Sigmoid colon (tissue), 7 donors: Measurements from ENCODE around the gene GPR183. TPM values are rescaled to one million over a fixed set of nuclear protein-coding genes. Genes with fewer than 3 reads are reported as not detected.
A peak's percentile ranks its signal among the peaks of the same experiment; 100 is the strongest.

ENCODE experiments used
- DNase-seq: peaks from one replicate; pipeline ENCODE4 v3.0.0-alpha.2; 2019
- H3K27ac ChIP-seq, 4 donors: fragments of 200-600 bp; sonication (generic); one replicate each; pipeline ENCODE4 v1.5.1; 2016 to 2019; ENCODE audit warnings: mild to moderate bottlenecking in 1 of 4
- H3K27me3 ChIP-seq, 3 donors: fragments of 200-600 bp; sonication (generic); one replicate each; pipeline ENCODE4 v1.5.1; 2019; ENCODE audit warnings: mild to moderate bottlenecking in 1 of 3
- H3K36me3 ChIP-seq, 4 donors: fragments of 200-600 bp; sonication (generic); one replicate each; pipeline ENCODE4 v1.5.1; 2016 to 2019
- H3K4me1 ChIP-seq, 4 donors: fragments of 200-600 bp; sonication (generic); one replicate each; pipeline ENCODE4 v1.5.1; 2017 to 2019
- H3K4me3 ChIP-seq, 4 donors: fragments of 200-600 bp; sonication (generic); one replicate each; pipeline ENCODE4 v1.5.1; 2017 to 2019; ENCODE audit warnings: mild to moderate bottlenecking in 2 of 4, moderate library complexity in 1 of 4
- H3K9me3 ChIP-seq, 4 donors: fragments of 200-600 bp in 3 of 4; sonication (generic) in 3 of 4; one replicate each; pipeline versions ENCODE4 v1.5.1 to v1.6.1; 2013 to 2019
- CTCF ChIP-seq, 4 experiments: fragments of 450-650 bp in 3 of 4; fragments of 200-600 bp in 1 of 4; IDR thresholded peaks; one replicate each; pipeline ENCODE4 v1.5.1; 2016 to 2019; ENCODE audit warnings: antibody characterized with exemption in 4 of 4, mild to moderate bottlenecking in 3 of 4, moderate library complexity in 2 of 4
- EP300 ChIP-seq, 4 donors: sonication (generic); formaldehyde crosslinking; IDR thresholded peaks; one replicate each; pipeline ENCODE4 v1.6.1; 2017; ENCODE audit warnings: antibody characterized with exemption in 4 of 4
- POLR2A ChIP-seq, 2 donors: fragments of 450-650 bp; IDR thresholded peaks; one replicate each; pipeline ENCODE4 v1.6.1; 2016; ENCODE audit warnings: antibody characterized with exemption in 2 of 2, mild to moderate bottlenecking in 2 of 2, moderate library complexity in 2 of 2
- POLR2AphosphoS5 ChIP-seq, 4 donors: sonication (generic); formaldehyde crosslinking; IDR thresholded peaks; one replicate each; pipeline ENCODE4 v1.6.1; 2017; ENCODE audit warnings: antibody characterized with exemption in 4 of 4
- WGBS, 2 donors: extraction: QIAGEN DNeasy Blood & Tissue Kit; methylation state at CpG; one replicate each; pipeline ENCODE4 v1.1.7; 2013; 5-methylcytosine and 5-hydroxymethylcytosine counted together
- intact Hi-C: fragments of 100-400 bp; cut with DNase I; formaldehyde crosslinking; loops from one replicate; pipeline ENCODE4 v1.15.1; 2023
- polyA plus RNA-seq, 3 donors: library from polyadenylated mRNA; stranded (reverse); fragments of 200-250 nt; gene quantifications; one replicate each; pipeline ENCODE4 v1.2.3, GENCODE V29; 2013
- total RNA-seq, 4 donors: library from RNA; depleted of rRNA; stranded (reverse); fragments of >200 nt; gene quantifications; one replicate each; pipeline ENCODE4 v1.1.0, GENCODE V29; 2016
- donor health status: healthy with polysubstance abuse.
- donor health status: Bipolar disorder and iron deficiency.
- donor health status: healthy.

Gene GPR183
- total and polyA plus RNA-seq, 7 donors, result 4.8 to 36.4 (median 30.9) TPM

GRCh38 chr13:99266827-99267226 is 40.4 kb downstream of the GPR183 start:
- H3K9me3 ChIP-seq, result no peaks in the 10 kb centered on the region
- intact Hi-C loops, result no loop called here
- H3K36me3 ChIP-seq, result peaks cover 0 to 3% (median 0%) of the 10 kb centered on the region in 4 donors
- no peak overlapping the region for H3K4me3 ChIP-seq
- DNase-seq, result no peak
- TF ChIP-seq EP300 (IDR thresholded peaks at IDR 0.05) (no peak), CTCF (IDR thresholded peaks at IDR 0.05) (no peak), POLR2A (IDR thresholded peaks at IDR 0.05) (no peak), POLR2AphosphoS5 (IDR thresholded peaks at IDR 0.05) (no peak)
- no peaks in the 10 kb centered on the region for H3K27me3 ChIP-seq
- no peak overlapping the region for H3K27ac ChIP-seq
- 89% methylated on average over 6 of the region's 6 CpGs for WGBS, 2 donors
- H3K4me1 ChIP-seq, result peaks cover 0 to 14% (median 6%) of the 10 kb centered on the region in 4 donors

- Histone ChIP-seq H3K27ac (no peak overlapping the region), H3K9me3 (no peaks in the 10 kb centered on the region), H3K27me3 (no peaks in the 10 kb centered on the region), H3K36me3 (peaks cover 0 to 3% (median 0%) of the 10 kb centered on the region in 4 donors), H3K4me1 (peaks cover 0 to 14% (median 6%) of the 10 kb centered on the region in 4 donors), H3K4me3 (no peak overlapping the region)
- intact Hi-C loops, result loop anchor here (2.0 kb wide), 1 partner anchor 89 kb away; no protein-coding TSS in a partner anchor
- WGBS, 2 donors, result 16 to 38% methylated on average over 3 of the region's 3 CpGs
- no peak for DNase-seq
- peak in 3 of 4 experiments; percentile 41 to 57 (median 45) for TF ChIP-seq CTCF (IDR thresholded peaks at IDR 0.05)
- TF ChIP-seq EP300 (IDR thresholded peaks at IDR 0.05), result no peak
These were observed 41.3 kb downstream of the GPR183 start for GRCh38 chr13:99265821-99266426.

DNA sequence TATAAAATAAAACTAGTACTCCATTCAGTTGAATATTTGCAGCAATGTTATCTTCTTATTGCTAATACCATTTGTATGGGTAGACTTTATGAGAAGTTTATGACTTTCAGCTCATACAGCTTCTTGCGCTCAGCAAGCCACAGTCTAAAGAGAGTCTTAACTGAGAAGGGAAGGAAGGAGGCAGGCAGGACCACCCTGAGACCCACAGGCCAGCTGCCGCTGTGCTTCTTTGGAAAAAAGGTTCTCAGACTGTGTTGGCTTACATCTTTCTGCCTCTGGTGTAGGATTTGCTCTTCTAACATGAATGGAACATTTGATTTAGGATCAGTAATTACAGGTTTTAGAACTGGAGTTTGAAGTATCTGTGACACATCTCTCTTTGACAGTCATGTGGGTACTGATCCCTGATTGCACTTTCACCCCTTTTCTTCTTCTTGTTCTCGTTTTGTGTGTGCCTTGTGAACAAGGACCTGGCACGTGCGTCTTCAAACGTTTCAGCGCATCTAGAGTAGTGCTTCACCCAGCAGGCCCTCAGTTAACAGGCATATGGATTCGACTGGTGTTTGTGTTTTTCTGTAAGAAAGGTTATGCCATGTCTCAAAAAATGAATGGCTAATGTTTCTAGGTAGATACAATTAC is 41.9 kb downstream of the GPR183 start:
- peaks cover 0 to 14% (median 6%) of the 10 kb centered on the region in 4 donors for H3K4me1 ChIP-seq
- no peak overlapping the region for H3K27ac ChIP-seq
- H3K27me3 ChIP-seq, result no peaks in the 10 kb centered on the region
- no peak overlapping the region for H3K4me3 ChIP-seq
- no peaks in the 10 kb centered on the region for H3K9me3 ChIP-seq
- peaks cover 0 to 3% (median 0%) of the 10 kb centered on the region in 4 donors for H3K36me3 ChIP-seq
- no peak for DNase-seq
- TF ChIP-seq EP300 (IDR thresholded peaks at IDR 0.05), result no peak
- TF ChIP-seq POLR2AphosphoS5 (IDR thresholded peaks at IDR 0.05), result no peak
- TF ChIP-seq CTCF (IDR thresholded peaks at IDR 0.05), result no peak
- no peak for TF ChIP-seq POLR2A (IDR thresholded peaks at IDR 0.05)
- intact Hi-C loops, result loop anchor here (2.0 kb wide), 1 partner anchor 88 kb away; no protein-coding TSS in a partner anchor
- WGBS, 2 donors, result 74 to 78% methylated on average over 8 of the region's 8 CpGs

- Histone ChIP-seq H3K27ac (no peak overlapping the region), H3K4me1 (peaks cover 0 to 14% (median 6%) of the 10 kb centered on the region in 4 donors), H3K36me3 (peaks cover 0 to 3% (median 0%) of the 10 kb centered on the region in 4 donors), H3K4me3 (no peak overlapping the region), H3K9me3 (no peaks in the 10 kb centered on the region), H3K27me3 (no peaks in the 10 kb centered on the region)
- TF ChIP-seq CTCF (IDR thresholded peaks at IDR 0.05) (no peak), POLR2AphosphoS5 (IDR thresholded peaks at IDR 0.05) (no peak), EP300 (IDR thresholded peaks at IDR 0.05) (no peak), POLR2A (IDR thresholded peaks at IDR 0.05) (no peak)
- intact Hi-C loops, result loop anchor here (2.0 kb wide), 1 partner anchor 87 kb away; no protein-coding TSS in a partner anchor
- 19 to 76% methylated on average over 1 of the region's 1 CpG for WGBS, 2 donors
- no peak for DNase-seq
These were observed 43.1 kb downstream of the GPR183 start for GRCh38 chr13:99264051-99264450.
